ENCODE data around the gene POU6F2.

POU6F2 gene

GRCh38 chr7:39464350-39465054 lies 486.8 kb downstream of the POU6F2 start:
- no peak for DNase-seq

GRCh38 chr7:39465055-39465929 lies 487.6 kb downstream of the POU6F2 start:
- peak; percentile 3 to 8 for DNase-seq

- DNase-seq, result no peak
These were observed 490.6 kb downstream of the POU6F2 start for GRCh38 chr7:39468261-39468660.

- no peak for DNase-seq
These were observed 491.2 kb downstream of the POU6F2 start for GRCh38 chr7:39468808-39469374.

- no peak for DNase-seq
These were observed 503.2 kb downstream of the POU6F2 start for GRCh38 chr7:39480901-39481300.

GRCh38 chr7:39488467-39489393 lies 511.0 kb downstream of the POU6F2 start:
- DNase-seq, result no peak

GRCh38 chr7:39490296-39490695 lies 512.6 kb downstream of the POU6F2 start:
- no peak for DNase-seq

GRCh38 chr7:39493934-39494333 lies 516.2 kb downstream of the POU6F2 start:
- no peak for DNase-seq

- DNase-seq, result no peak
These were observed 523.6 kb downstream of the POU6F2 start for GRCh38 chr7:39501358-39501757.

GRCh38 chr7:39504963-39505362 lies 527.3 kb downstream of the POU6F2 start:
- peak; percentile 2 to 3 for DNase-seq

GRCh38 chr7:39507866-39508551 lies 530.3 kb downstream of the POU6F2 start:
- no peak for DNase-seq

- no peak for DNase-seq
These were observed 531.7 kb downstream of the POU6F2 start for GRCh38 chr7:39509436-39509835.

- DNase-seq, result no peak
These were observed 532.2 kb downstream of the POU6F2 start for GRCh38 chr7:39509912-39510311.

GRCh38 chr7:39510864-39511354 lies 533.2 kb downstream of the POU6F2 start:
- no peak for DNase-seq

- DNase-seq, result no peak
These were observed 538.0 kb downstream of the POU6F2 start for GRCh38 chr7:39515534-39516228.

- DNase-seq, result no peak
These were observed 538.8 kb downstream of the POU6F2 start for GRCh38 chr7:39516498-39516897.

GRCh38 chr7:39517240-39517639 lies 539.5 kb downstream of the POU6F2 start:
- no peak for DNase-seq

Measured in stimulated activated CD4-positive, alpha-beta T cell treated with anti-CD3 and anti-CD28 coated beads, Interleukin-4, amount 100 ng/mL, for 4 hours (primary cell).